GM13977 (cell line): ENCODE results near the gene P4HB.

ENCODE experiments used
- DNase-seq: peaks from one replicate; pipeline ENCODE4 v3.0.0; 2012; ENCODE audit warnings: low spot score
- in situ Hi-C: fragments of 300-500 bp; cut with MboI; formaldehyde crosslinking; loops from one replicate; pipeline ENCODE4 v1.12.0; 2022; ENCODE audit warnings: low sequenced_read_pairs, low pct_unique_long_range_greater_than_20kb, mixed read lengths, inconsistent platforms; ENCODE audit not compliant: unreplicated experiment
- TF ChIP-seq, protein P1 (sequence below): IDR thresholded peaks from 2 replicates; pipeline ENCODE4 v1.5.1; 2012; ENCODE audit warnings: mild to moderate bottlenecking, control low read depth; ENCODE audit not compliant: insufficient read depth; ENCODE audit errors: extremely low read depth, missing control alignments

The P4HB gene

DNA sequence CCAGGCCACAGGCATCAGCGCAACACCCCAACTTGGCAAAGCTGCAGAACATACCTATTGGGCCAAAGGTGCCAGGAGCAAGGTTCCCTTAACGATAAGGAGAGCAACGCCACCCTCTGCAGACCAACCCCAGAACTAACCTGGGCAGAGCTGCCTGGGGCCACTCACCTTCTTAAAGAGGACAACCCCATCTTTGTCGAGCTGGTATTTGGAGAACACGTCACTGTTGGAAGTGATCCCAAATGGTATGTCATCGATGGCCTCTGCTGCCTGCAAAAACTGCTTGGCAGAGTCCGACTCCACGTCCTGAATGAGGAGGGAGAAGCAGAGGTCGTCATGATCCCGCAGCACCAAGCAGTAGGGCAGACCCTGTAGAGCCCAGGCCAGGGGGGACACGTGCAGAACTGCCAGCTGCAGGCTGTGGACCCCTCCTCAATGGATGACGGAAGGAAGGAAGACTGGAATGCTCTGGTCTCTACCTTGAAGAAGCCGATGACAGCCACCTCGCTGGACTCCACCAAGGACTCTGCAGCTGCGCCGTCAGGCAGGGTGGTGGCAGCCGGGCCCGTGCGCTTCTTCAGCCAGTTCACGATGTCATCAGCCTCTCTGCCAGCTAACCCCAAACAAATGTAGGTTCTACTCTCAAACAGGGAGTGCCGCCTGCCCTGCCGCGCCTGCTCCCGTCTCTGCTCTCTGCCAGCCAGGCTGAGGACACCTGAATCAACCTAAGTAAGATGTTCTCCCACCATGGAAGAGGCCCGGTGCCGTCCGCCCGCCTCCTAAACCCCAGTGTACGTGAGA is 5.2 kb downstream of the P4HB start:
- in situ Hi-C loops, result no loop called here
- TF ChIP-seq, protein P1, sequence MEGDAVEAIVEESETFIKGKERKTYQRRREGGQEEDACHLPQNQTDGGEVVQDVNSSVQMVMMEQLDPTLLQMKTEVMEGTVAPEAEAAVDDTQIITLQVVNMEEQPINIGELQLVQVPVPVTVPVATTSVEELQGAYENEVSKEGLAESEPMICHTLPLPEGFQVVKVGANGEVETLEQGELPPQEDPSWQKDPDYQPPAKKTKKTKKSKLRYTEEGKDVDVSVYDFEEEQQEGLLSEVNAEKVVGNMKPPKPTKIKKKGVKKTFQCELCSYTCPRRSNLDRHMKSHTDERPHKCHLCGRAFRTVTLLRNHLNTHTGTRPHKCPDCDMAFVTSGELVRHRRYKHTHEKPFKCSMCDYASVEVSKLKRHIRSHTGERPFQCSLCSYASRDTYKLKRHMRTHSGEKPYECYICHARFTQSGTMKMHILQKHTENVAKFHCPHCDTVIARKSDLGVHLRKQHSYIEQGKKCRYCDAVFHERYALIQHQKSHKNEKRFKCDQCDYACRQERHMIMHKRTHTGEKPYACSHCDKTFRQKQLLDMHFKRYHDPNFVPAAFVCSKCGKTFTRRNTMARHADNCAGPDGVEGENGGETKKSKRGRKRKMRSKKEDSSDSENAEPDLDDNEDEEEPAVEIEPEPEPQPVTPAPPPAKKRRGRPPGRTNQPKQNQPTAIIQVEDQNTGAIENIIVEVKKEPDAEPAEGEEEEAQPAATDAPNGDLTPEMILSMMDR, result no peak
- DNase-seq, result no peak

DNA sequence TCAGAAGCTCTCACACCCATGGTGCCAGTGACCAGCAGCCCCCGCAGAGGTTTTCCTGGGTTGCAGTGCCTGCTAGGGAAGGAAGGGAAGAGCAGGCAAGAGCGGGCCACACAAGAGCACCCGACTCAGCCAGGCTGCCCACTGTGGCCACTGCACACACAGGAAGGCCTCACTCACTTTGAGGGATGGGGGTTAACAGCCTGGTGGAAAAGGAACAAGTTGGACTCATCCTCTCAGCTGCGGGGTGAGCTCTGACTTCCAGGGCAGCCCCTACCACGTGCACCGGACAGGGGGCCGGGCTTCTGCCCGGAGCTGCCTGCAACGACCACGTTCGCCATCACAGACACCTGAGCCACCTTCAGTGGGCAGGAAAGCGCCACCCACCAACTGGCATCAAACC is 8.1 kb downstream of the P4HB start:
- TF ChIP-seq, protein P1, result no peak
- in situ Hi-C loops, result no loop called here
- no peak for DNase-seq

DNA sequence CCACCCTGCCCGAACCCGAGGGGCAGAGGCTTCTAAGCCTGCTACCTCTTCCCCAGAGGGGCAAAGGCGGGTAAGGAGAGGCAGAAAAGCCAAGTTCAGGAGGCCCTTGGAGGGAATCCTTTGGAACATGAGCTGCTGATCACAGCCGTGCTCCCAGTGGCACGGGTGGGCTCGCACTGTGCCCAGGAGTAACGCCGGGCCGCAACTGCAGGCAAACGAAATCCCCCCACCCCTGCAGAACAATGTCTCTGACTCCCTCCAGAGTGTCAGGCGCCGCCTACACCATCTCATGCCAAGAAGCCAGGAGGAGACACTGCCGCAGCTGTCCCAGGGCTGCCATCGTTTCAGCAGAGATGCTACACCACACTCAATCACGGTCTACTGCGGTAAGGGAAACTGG is 8.9 kb downstream of the P4HB start:
- DNase-seq, result no peak
- TF ChIP-seq, protein P1, result no peak
- in situ Hi-C loops, result no loop called here

DNA sequence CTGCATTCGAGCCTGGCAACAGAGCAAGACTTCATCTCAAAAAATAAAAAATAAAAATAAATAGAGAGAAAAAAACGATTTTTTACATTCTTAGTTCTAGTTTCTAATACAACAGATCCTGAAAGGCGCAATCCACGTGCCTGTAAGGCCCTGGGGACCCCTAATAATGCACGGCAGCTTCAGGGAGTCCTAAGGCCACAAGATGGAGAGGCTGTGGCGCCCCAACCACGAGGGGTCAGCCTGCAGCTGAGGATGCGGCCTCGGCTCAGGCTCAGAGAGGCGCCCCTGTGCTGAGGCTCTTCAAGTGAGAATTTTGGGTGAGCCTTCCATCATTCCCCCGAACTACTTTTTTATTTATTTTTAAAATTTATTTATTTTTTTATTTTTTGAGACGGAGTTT is 10.9 kb downstream of the P4HB start:
- no peak for DNase-seq
- TF ChIP-seq, protein P1, result no peak
- in situ Hi-C loops, result no loop called here

DNA sequence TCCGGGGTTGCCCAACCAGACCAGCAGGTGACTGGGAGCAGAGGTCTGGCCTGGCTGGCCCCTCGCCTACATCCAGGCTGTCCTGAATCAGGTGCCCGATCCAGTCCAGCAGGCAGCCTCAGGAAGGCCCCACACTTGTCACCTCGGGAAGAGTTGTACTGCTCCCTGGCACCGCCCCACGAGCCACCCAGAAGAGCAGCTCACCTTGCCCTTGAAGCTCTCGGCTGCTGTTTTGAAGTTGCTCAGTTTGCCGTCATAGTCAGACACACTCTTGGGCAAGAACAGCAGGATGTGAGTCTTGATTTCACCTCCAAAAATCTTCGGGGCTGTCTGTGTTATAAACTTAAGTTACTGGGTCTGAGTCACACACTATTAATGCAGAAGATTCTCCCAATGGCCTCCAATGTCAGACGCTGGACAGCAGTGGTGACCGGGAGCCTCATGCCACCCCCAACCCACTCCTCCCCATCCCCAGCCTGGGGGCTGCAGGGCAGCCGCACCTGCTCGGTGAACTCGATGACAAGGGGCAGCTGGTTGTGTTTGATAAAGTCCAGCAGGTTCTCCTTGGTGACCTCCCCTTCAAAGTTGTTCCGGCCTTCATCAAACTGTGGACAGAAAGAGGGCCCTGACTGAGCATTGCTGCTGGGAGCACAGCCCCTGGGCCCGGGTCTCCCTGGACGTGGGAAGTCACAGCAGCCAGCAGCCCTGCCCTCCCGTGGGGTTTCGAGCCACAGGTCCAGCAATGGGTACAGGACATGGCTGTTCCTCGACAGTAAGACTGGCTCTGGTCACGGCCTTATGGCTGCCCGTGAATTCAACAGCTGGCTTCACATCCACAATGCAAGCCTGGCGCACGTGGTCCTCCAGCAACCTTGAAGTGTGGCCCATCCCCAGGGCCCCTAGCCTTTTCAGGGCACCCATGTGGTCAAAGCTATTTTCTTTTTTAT is 13.3 kb downstream of the P4HB start:
- in situ Hi-C loops, result no loop called here
- TF ChIP-seq, protein P1, result no peak
- DNase-seq, result no peak

DNA sequence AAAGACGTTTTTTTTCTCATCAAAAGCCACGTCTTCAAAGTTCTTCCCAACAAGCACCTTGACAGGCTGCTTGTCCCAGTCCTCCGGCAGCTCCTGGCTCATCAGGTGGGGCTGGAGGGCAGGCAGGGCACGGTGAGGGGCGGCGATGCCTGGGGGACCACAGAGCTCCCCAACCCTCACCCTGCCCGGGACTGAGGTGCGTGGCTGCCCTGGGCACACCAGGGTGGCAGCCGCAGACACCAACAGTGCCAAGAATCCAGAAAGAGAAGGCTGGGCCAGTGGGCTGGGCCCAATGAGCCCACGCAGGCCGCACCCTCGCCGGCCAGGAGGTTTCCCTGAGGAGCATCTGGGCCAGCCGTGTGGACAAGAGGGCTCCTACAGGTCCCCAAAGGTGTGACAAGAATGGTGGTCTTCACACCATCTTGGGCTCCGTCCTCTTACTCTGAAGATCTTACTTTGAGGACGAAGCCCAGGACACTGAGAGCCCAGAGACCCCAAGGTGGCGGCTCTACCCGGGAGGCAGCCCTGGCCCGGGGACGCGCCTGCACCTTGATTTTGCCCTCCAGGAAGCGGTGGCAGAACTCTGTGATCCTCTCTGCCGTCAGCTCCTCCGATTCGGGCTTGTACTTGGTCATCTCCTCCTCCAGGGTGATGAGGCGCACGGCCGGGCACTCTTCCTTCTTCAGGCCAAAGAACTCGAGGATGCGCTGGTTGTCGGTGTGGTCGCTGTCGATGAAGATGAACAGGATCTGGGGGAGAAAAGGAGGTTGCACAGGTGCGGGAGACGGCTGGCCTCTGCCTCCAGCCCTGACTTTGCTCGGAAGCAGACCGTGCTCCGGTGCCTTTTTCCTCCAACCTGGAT is 14.2 kb downstream of the P4HB start:
- no peak for DNase-seq
- TF ChIP-seq, protein P1, result no peak
- in situ Hi-C loops, result no loop called here
